ACHN (cell line): Measurements from ENCODE around the gene WWOX.
A peak's percentile ranks its signal among the peaks of the same experiment; 100 is the strongest.

Experiments
- DNase-seq: peaks from one replicate; pipeline ENCODE4 v3.0.0-alpha.2; 2015
- in situ Hi-C: cut with HindIII; loops from 2 replicates; pipeline ENCODE4 v1.10.0; 2017; ENCODE audit warnings: low sequenced_read_pairs, low pct_ligation_motif_present, low pct_unique_long_range_greater_than_20kb

Gene WWOX

GRCh38 chr16:78773706-78774105 lies 674.3 kb downstream of the WWOX start:
- in situ Hi-C loops, result no loop called here
- no peak for DNase-seq

GRCh38 chr16:78775161-78775561 lies 675.7 kb downstream of the WWOX start:
- DNase-seq, result no peak
- in situ Hi-C loops, result no loop called here

GRCh38 chr16:78778101-78779004 lies 678.9 kb downstream of the WWOX start:
- in situ Hi-C loops, result no loop called here
- DNase-seq, result no peak

- DNase-seq, result no peak
- in situ Hi-C loops, result no loop called here
Measured at GRCh38 chr16:78780808-78781207, 681.4 kb downstream of the WWOX start.

- no peak for DNase-seq
- in situ Hi-C loops, result no loop called here
Measured at GRCh38 chr16:78782572-78782971, 683.1 kb downstream of the WWOX start.

- in situ Hi-C loops, result no loop called here
- no peak for DNase-seq
Measured at GRCh38 chr16:78783570-78784079, 684.2 kb downstream of the WWOX start.

GRCh38 chr16:78784771-78785170 lies 685.3 kb downstream of the WWOX start:
- in situ Hi-C loops, result no loop called here
- no peak for DNase-seq

DNA sequence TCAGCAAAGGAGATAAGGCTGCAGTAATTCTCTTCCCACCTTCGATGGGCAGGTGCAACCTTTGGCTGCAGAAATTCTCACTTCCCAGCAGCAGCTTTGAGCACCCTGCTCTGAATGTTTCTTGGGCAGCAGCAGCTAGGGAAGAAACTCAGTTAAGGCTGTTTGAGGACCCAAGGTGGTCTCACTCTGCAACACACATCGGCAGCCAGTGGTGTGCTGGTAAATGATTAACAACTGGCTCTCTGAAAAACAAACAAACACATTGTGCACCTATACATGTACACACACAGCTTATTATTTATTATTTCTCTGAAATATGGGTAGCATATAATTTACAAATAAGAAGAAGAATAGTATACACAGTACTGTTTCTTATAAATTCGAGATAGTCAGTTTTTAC lies 685.8 kb downstream of the WWOX start:
- DNase-seq, result no peak
- in situ Hi-C loops, result no loop called here

DNA sequence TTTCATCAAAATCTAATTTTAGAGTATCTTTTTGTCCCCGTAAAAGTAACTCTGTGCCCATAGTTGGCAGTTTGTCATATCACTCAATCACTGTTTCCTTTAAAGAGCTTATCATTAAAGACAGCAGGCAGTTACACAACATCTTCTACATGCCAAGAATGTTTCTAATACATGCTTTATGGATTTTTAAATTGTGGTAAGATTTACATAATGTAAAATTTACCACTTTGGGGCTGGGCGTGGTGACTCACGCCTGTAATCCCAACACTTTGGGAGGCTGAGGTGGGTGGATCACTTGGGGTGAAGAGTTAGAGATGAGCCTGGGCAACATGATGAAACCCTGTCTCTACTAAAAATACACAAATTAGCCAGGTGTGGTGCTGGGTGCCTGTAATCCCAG lies 687.2 kb downstream of the WWOX start:
- no peak for DNase-seq
- in situ Hi-C loops, result no loop called here

- no peak for DNase-seq
- in situ Hi-C loops, result no loop called here
Measured at GRCh38 chr16:78788276-78788675, 688.8 kb downstream of the WWOX start.

GRCh38 chr16:78788696-78789095 lies 689.2 kb downstream of the WWOX start:
- no peak for DNase-seq
- in situ Hi-C loops, result no loop called here

DNA sequence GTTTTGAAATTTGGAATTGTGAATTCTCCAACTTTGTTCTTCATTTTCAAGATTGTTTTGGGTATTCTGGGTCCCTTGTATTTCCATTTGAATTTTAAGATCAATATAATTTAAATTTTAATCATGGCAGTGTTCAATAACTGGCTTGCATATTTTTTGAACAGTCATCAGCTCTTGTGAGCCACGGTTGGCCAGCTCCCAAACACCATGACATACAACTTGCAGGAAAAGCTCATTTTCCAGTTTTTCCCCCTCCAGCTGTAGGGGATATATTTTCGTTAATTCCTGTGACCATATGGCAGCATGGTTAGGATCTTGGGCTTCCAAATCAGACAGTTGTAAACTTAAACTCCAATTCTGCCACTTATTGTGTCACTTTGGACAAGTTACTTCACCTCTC lies 690.1 kb downstream of the WWOX start:
- DNase-seq, result no peak
- in situ Hi-C loops, result no loop called here

GRCh38 chr16:78791011-78791410 lies 691.6 kb downstream of the WWOX start:
- no peak for DNase-seq
- in situ Hi-C loops, result no loop called here

- in situ Hi-C loops, result no loop called here
- no peak for DNase-seq
Measured at GRCh38 chr16:78791926-78792325, 692.5 kb downstream of the WWOX start.

- in situ Hi-C loops, result no loop called here
- DNase-seq, result no peak
Measured at GRCh38 chr16:78792952-78793351, 693.5 kb downstream of the WWOX start.

DNA sequence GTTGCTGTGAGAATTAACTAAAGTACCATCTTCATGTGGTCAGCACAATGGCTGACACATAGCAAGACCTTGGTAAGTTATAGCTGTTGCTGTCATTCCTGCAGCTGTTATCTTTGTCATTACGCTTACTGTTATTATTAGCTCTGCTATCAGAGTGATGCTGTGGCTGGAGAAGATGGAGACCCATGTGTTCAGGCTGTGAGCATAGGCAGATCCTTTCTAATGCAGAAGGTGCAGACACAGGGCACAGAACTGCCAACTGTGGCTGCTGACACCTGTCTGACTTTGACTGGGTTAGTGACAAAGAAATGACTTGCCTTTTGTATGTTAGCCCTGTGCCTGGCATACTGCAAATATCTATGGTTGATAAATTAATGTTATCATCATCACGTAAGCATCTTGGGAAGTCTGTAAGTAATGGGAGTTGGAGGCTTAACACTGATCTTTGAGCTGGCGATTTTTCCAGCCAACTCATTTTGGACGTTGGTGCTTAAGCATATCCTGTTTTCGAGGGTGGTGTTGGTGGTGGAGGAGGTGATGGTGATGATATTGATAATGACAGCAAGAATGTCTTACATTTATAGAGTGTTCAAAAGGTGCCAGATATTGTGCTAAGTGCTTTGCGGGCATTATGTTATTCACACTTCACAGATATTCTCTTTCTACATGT lies 695.3 kb downstream of the WWOX start:
- no peak for DNase-seq
- in situ Hi-C loops, result no loop called here

DNA sequence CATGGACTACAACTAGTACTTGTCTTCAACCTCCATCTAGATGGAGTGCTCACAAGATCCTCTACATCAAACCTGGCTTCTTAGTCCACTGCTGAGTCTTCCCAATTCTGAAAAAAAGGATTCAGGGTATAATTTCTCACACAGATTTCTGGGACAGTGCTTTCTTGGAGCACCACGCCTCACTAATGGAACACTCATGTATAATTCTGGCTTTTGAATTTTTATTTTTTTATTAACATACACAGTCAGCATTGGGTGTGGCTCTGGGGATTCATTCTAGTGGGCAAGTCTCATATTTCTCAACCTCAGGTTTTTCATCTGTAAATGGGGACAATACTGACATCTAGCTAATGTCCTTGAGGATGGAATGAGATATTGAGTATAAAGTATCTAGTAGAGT lies 696.0 kb downstream of the WWOX start:
- DNase-seq, result no peak
- in situ Hi-C loops, result no loop called here

GRCh38 chr16:78796221-78796866 lies 696.9 kb downstream of the WWOX start:
- in situ Hi-C loops, result no loop called here
- DNase-seq, result peak; percentile 19

DNA sequence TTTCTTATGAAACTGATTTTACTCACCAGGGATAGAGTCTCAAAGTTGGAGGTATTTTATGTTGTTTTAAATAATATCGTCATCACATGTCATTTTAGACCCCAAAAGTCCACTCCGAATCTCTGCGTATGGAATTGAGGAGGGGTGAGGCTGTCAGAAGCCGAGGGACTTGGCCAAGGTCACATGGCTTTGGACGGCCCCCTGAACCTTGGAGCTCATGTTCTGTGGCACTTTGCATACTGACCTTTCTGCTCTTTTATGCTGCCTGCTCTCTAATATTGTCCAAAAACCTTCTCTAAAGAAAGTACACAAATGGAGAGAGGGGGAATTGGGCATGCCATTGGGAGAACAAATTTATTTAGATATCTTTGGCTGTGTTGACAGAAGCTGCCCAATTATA lies 700.0 kb downstream of the WWOX start:
- in situ Hi-C loops, result no loop called here
- no peak for DNase-seq
